GM12864 (cell line): ENCODE data around the gene PAPPA2.

Source experiments
- DNase-seq: peaks from one replicate; pipeline ENCODE4 v3.0.0-alpha.2; 2011; ENCODE audit warnings: low read depth
- H3K4me3 ChIP-seq: 2 replicates; pipeline ENCODE4 v1.5.1; 2011; ENCODE audit warnings: mild to moderate bottlenecking, low read depth, low read length, control low read depth
- TF ChIP-seq, protein P1 (sequence below): IDR thresholded peaks from 2 replicates; pipeline ENCODE4 v1.5.1; 2011; ENCODE audit warnings: low read depth, mild to moderate bottlenecking, moderate library complexity, low read length, control low read depth, inconsistent platforms; ENCODE audit errors: missing control alignments

Gene PAPPA2

DNA sequence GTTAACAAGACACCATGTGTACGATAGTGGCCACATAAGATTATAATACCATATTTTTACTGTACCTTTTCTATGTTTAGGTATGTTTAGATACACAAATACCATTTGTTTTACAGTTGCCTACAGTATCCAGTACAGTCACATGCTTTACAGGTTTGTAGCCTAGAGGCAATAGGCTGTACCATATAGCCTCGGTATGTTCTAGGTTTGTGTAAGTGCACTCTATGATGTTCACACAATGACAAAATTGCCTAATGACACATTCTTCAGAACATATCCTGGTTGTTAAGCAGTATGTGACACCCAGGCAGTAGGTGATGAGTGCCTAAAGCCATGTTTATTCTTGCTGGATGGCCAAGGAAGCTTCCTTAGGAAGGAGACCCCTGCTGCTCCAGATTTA, 111.8 kb downstream of the PAPPA2 start:
- DNase-seq = no peak
- no peak overlapping the region for H3K4me3 ChIP-seq
- TF ChIP-seq, protein P1, sequence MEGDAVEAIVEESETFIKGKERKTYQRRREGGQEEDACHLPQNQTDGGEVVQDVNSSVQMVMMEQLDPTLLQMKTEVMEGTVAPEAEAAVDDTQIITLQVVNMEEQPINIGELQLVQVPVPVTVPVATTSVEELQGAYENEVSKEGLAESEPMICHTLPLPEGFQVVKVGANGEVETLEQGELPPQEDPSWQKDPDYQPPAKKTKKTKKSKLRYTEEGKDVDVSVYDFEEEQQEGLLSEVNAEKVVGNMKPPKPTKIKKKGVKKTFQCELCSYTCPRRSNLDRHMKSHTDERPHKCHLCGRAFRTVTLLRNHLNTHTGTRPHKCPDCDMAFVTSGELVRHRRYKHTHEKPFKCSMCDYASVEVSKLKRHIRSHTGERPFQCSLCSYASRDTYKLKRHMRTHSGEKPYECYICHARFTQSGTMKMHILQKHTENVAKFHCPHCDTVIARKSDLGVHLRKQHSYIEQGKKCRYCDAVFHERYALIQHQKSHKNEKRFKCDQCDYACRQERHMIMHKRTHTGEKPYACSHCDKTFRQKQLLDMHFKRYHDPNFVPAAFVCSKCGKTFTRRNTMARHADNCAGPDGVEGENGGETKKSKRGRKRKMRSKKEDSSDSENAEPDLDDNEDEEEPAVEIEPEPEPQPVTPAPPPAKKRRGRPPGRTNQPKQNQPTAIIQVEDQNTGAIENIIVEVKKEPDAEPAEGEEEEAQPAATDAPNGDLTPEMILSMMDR = no peak

- TF ChIP-seq, protein P1 = no peak
- no peak overlapping the region for H3K4me3 ChIP-seq
- no peak for DNase-seq
These were observed 113.0 kb downstream of the PAPPA2 start for GRCh38 chr1:176575991-176576390.

DNA sequence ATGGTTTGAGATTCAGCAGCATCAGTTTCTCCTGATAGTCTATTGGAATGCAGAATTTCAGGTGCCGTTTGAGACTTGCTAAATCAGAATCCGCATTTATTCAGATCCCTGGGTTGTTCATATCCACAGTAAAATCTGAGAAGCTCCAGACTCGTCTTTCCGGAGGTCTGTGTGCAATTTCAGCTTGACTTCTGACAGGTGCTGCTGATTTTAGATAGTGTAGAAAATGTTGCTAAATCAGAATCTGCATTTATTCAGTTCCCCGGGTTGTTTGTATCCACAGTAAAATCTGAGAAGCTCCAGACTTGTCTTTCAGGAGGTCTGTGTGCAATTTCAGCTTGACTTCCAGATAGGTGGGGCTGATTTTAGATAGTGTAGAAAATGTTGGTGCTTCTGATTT, 113.7 kb downstream of the PAPPA2 start:
- H3K4me3 ChIP-seq = no peak overlapping the region
- DNase-seq = no peak
- TF ChIP-seq, protein P1 = no peak

DNA sequence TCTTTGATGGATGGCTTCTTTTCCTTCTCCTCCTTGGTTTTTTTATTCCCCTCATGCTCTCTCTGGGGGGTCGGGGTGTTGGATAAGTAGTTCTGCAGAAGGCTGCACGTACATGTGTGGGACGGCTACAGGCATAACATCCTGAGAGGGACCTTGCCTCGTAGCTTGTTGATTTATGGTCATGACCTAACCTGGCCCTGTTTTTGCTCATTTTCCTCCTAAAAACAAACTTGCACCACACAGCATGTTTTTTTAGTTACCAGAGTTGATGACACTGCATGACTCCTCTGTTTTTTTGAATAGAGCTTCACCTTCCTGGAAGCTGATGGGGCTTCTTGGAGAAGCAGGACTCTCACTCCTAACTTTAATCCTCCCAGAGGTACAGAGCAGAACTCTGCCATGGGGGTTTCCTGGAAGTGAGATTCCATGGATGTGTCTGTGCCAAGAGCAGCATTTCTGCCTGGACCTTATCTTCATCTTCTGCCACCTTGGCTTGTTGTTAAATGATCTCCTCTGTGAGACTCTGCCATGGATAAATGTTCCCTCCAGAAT, 114.7 kb downstream of the PAPPA2 start:
- TF ChIP-seq, protein P1 = no peak
- DNase-seq = no peak

DNA sequence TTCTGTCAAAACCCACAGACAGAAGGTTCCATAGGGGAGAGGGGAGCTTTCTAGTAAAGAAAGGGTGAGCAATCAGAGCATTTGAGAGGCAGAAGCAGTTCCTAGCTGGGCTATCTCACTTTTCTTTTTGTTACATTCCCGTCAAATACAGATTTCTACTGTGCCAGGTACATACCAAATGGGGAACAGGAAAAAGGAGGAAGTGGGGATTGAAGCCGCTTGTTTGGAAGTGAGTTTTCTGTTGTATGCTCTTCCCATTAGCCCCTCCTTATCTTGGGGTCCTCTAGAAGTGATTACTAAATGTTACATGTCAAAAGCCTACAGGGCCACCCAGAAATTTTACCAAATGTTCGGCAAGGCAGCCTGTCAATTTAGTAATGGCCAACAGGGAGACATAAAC, 116.1 kb downstream of the PAPPA2 start:
- DNase-seq = no peak
- TF ChIP-seq, protein P1 = no peak
- no peak overlapping the region for H3K4me3 ChIP-seq

More for the DNA sequence above, 114.7 kb downstream of the PAPPA2 start:
- H3K4me3 ChIP-seq = no peak overlapping the region

GRCh38 chr1:176595217-176595616, 132.2 kb downstream of the PAPPA2 start:
- no peak for DNase-seq
- TF ChIP-seq, protein P1 = no peak
- H3K4me3 ChIP-seq = no peak overlapping the region

GRCh38 chr1:176601348-176601747, 138.4 kb downstream of the PAPPA2 start:
- no peak for DNase-seq
- no peak overlapping the region for H3K4me3 ChIP-seq
- TF ChIP-seq, protein P1 = no peak
